Kidney (tissue), 14 donors: ENCODE results near the gene EFHD1. TPM values are rescaled to one million over a fixed set of nuclear protein-coding genes. Genes with fewer than 3 reads are reported as not detected.

Experiments
- DNase-seq, 5 donors: peaks; one replicate each; pipeline ENCODE4 v3.0.0-alpha.2; 2013 to 2020
- FAIRE-seq: peaks from 2 replicates; lab custom pipeline; 2012; peaks lifted over from hg19 to GRCh38; lab: Jason Lieb, UNC
- H3K27ac ChIP-seq, 2 donors: one replicate each; pipeline ENCODE4 v1.7.0; 2013; ENCODE audit warnings: low read depth in 2 of 2, low read length in 2 of 2, inconsistent platforms in 1 of 2
- H3K27me3 ChIP-seq: one replicate; pipeline ENCODE4 v1.7.1; 2013; ENCODE audit warnings: low read length, inconsistent platforms; ENCODE audit not compliant: control insufficient read depth, insufficient read depth
- H3K36me3 ChIP-seq, 3 donors: one replicate each; pipeline versions ENCODE4 v1.7.0 to v1.7.1; 2013; ENCODE audit warnings: low read length in 3 of 3, control low read depth in 1 of 3, inconsistent platforms in 1 of 3; ENCODE audit not compliant: insufficient read depth in 3 of 3, control insufficient read depth in 2 of 3
- H3K4me1 ChIP-seq, 3 donors: one replicate each; pipeline versions ENCODE4 v1.7.0 to v1.7.1; 2013; ENCODE audit warnings: low read length in 3 of 3, inconsistent platforms in 1 of 3, low read depth in 1 of 3; ENCODE audit not compliant: control insufficient read depth in 2 of 3, insufficient read depth in 2 of 3
- H3K4me3 ChIP-seq, 3 donors: one replicate each; pipeline versions ENCODE4 v1.7.0 to v1.8.1; 2013; ENCODE audit warnings: low read length in 3 of 3, control low read depth in 1 of 3, inconsistent platforms in 1 of 3
- H3K9ac ChIP-seq, 3 donors: one replicate each; pipeline versions ENCODE4 v1.7.0 to v1.7.1; 2013; ENCODE audit warnings: low read length in 3 of 3, control low read depth in 1 of 3, inconsistent platforms in 1 of 3
- H3K9me3 ChIP-seq, 3 donors: one replicate each; pipeline versions ENCODE4 v1.7.0 to v1.7.1; 2013; ENCODE audit warnings: low read length in 3 of 3, control low read depth in 1 of 3, inconsistent platforms in 1 of 3; ENCODE audit not compliant: control insufficient read depth in 2 of 3, insufficient read depth in 1 of 3
- CTCF ChIP-seq: IDR thresholded peaks from 3 replicates; pipeline ENCODE4 v1.5.1; 2012; ENCODE audit warnings: mild to moderate bottlenecking, moderate library complexity, borderline replicate concordance; ENCODE audit not compliant: insufficient read depth; ENCODE audit errors: extremely low read depth
- intact Hi-C: fragments of 100-400 bp; cut with DNase I; formaldehyde crosslinking; loops from one replicate; pipeline ENCODE4 v1.11.1; 2022
- polyA plus RNA-seq: library from polyadenylated mRNA; stranded (reverse); fragments of 350-450 nt; fragmentation: Illumina TruSeq; extraction: RNeasy Lipid Tissue Mini Kit (QIAGEN cat#74804); gene quantifications from one replicate; pipeline ENCODE4 v1.2.3, GENCODE V29; 2014; ENCODE audit warnings: low read depth, low replicate concordance; ENCODE audit not compliant: insufficient read depth
- total RNA-seq: library from RNA; stranded (reverse); fragmentation: NEBNext Ultra II Directional; extraction: Animal tissue kit (Norgen Biotek cat#: 25700); gene quantifications from one replicate; pipeline ENCODE4 v1.2.1, GENCODE V29; 2021
- donor health status: control.
- donor health status: control.
- donor health status: control.
- donor health status: control.
- donor health status: control.
- donor health status: DM: yes; HTN: yes; CAD: no.
- donor health status: Normal renal cell carcinoma (clear cell type).

The EFHD1 gene
- total and polyA plus RNA-seq, 2 donors from 2014 or later, result 129 to 280 TPM

GRCh38 chr2:232613538-232614134 is 19.8 kb upstream of the EFHD1 start:
- intact Hi-C loops, result no loop called here
- DNase-seq (no peak), FAIRE-seq (peak; percentile 38)
- Histone ChIP-seq H3K27me3 (no peaks in the 10 kb centered on the region), H3K36me3 (no peaks in the 10 kb centered on the region), H3K9ac (peak overlapping the region in 1 of 3 donors; percentile 5), H3K27ac (no peak overlapping the region), H3K4me3 (no peak overlapping the region), H3K4me1 (no peaks in the 10 kb centered on the region), H3K9me3 (no peaks in the 10 kb centered on the region)
- TF ChIP-seq CTCF, result no peak

GRCh38 chr2:232615339-232615738 is 18.1 kb upstream of the EFHD1 start:
- no peaks in the 10 kb centered on the region for H3K36me3 ChIP-seq
- intact Hi-C loops, result no loop called here
- no peak overlapping the region for H3K4me3 ChIP-seq
- H3K27ac ChIP-seq, result no peak overlapping the region
- DNase-seq, result no peak
- no peak for TF ChIP-seq CTCF
- no peaks in the 10 kb centered on the region for H3K9me3 ChIP-seq
- H3K27me3 ChIP-seq, result no peaks in the 10 kb centered on the region
- H3K9ac ChIP-seq, result no peak overlapping the region
- no peak for FAIRE-seq
- no peaks in the 10 kb centered on the region for H3K4me1 ChIP-seq

GRCh38 chr2:232621186-232621585 is 12.2 kb upstream of the EFHD1 start:
- Histone ChIP-seq H3K9me3 (no peaks in the 10 kb centered on the region), H3K36me3 (no peaks in the 10 kb centered on the region), H3K27ac (no peak overlapping the region), H3K9ac (no peak overlapping the region), H3K27me3 (no peaks in the 10 kb centered on the region), H3K4me1 (no peaks in the 10 kb centered on the region), H3K4me3 (no peak overlapping the region)
- intact Hi-C loops, result no loop called here
- DNase-seq, result peak in 1 of 5 donors; percentile 38
- no peak for TF ChIP-seq CTCF
- FAIRE-seq, result no peak

GRCh38 chr2:232622563-232622962 is 10.8 kb upstream of the EFHD1 start:
- no peak for TF ChIP-seq CTCF
- H3K27me3 ChIP-seq, result no peaks in the 10 kb centered on the region
- FAIRE-seq (no peak), DNase-seq (peak in 1 of 5 donors; percentile 37)
- H3K9ac ChIP-seq, result no peak overlapping the region
- H3K9me3 ChIP-seq, result no peaks in the 10 kb centered on the region
- H3K4me3 ChIP-seq, result no peak overlapping the region
- no peak overlapping the region for H3K27ac ChIP-seq
- intact Hi-C loops, result no loop called here
- no peaks in the 10 kb centered on the region for H3K4me1 ChIP-seq
- no peaks in the 10 kb centered on the region for H3K36me3 ChIP-seq
